SKM-1 (cell line): Measurements from ENCODE around the gene RAB6D.
"Not testable (repeated sequence)": the region's sequence is repeated elsewhere in the genome, so short reads cannot be mapped to it uniquely, and the experiment has no call there.

Source experiments
- DNase-seq: peaks from one replicate; lab custom pipeline; 2025; ENCODE audit not compliant: unreplicated experiment; lab: John Stamatoyannopoulos, UW

The RAB6D gene

DNA sequence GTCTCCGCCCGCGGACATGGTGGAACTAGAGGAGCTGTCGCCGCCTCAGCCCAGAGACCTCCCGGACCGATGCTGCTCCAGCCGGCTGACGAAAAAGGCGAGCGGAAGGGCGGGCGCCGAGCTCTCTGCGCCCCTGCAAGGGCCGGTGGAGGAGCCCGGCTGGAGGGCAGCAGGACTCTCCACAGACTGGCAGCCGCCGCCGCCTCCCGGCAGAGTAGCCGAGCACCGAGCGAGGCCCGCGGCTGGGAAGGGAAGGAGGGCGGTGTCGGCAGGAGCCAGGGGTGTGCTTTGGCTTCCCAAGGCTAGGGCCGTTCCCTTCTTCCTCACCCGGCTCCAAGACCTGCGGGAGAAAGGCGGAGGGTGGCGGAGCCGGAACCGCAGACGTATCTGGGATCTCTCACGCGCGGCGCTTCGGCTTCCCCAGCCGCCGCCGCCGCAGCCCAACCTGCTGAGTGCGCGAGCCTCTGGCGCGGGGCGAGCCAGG, at the start of gene RAB6D:
Gene RAB6D, minus strand, starts transcription at position 466 of the 484 bp plus-strand sequence. Its CDS starts 448 bp downstream, at position 18.
- not testable (repeated sequence) for DNase-seq

DNA sequence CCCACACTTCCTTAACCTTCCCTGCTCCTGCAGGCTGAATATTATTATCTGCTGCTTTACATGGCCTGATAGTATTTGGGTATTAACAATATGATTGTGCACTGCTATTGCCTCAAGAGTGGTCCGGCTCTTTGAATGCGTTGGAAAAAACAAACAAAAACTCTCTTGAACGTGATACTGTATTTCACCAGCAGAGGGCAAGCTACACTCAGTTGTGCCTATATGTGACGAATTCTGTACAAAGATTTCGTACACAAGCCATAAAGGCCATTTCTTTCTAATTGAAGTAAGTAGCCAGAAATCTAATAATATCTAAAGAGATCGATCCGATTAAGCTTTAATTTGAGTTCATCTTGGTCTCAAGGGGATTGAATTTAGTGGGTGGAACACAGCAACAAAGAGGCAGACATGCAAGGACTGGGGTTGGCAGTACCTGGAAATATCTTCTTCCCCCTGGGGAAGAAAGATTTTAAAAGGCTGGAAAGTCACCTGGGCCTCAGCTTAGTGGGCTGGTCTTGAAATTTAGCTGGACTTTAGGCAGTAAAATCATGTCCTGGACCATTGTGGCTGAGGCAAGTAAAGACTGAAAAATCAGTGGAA, 49.3 kb upstream of the RAB6D start:
- peak; percentile 28 for DNase-seq

DNA sequence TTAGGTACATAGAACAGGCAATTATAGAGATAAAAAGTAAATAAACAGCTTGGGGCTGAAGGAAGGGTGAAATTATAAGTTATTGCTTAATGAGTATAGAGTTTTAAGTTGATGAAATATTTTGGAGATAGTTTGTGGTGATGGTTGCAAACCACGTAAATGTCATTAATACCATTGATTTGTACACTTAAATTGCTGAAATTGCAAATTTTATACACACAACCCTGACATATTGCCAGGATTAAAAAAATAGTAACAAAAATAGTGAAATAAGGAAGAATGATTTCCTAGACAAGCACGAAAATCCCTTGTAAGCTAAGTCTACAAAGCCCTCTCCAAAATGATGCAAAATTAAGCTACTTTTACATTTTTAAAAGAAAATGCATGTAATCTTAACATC, 46.2 kb upstream of the RAB6D start:
- DNase-seq = no peak

DNA sequence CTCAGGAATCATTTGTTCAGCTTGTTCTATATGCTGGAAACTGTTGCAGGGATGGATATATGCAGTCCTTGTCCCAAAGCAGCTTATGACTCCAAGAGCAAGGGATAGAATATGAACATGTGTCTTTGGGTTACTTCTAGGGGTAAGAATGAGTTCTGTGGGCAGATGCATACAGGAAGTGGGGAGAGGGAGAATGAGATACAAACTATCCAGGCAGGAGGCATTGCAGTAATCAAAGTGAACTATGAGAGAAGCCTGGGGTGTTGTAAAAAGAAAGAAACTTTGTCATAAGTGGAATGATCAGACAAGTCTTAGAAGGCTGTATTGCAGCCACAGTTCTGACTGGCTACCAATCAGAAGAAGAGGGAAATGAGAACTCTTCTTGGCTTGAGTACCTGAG, 44.8 kb upstream of the RAB6D start:
- DNase-seq = no peak

DNA sequence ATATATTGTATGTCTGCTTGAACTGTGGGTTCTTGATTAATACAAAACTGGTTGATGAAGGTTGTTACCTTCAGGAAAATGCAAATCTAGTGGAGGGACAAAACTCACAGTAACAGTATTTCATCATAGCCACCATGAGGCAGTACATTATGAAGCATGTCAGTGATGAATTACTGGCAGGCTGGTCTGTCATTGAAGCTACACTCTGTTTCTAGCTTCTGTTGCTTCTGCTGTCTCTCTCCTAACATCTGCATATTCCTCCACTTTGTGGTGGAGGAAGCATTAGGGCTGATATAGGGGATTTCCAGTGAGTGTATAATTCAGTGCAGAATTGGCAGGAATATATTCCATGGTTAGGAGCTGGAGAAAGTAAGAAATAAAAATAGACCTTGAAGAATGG, 44.2 kb upstream of the RAB6D start:
- DNase-seq = no peak

DNA sequence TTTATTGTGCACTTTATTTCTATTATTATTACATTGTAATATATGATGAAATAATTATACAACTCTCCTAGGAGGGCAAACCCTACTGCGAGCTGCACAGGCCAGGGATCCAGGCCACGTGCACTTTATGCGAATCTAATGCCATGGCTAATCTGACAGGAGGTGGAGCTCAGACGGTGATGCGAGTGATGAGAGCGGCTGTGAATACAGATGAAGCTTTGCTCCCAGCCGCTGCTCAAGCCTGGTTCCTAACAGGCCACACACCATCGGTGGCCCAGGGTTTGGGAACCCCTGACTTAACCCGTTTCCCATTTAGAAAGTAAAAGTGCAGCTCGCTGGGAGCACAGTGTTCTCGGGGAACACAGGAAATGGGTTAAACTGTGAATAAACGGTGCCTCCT, 40.8 kb upstream of the RAB6D start:
- DNase-seq = no peak

DNA sequence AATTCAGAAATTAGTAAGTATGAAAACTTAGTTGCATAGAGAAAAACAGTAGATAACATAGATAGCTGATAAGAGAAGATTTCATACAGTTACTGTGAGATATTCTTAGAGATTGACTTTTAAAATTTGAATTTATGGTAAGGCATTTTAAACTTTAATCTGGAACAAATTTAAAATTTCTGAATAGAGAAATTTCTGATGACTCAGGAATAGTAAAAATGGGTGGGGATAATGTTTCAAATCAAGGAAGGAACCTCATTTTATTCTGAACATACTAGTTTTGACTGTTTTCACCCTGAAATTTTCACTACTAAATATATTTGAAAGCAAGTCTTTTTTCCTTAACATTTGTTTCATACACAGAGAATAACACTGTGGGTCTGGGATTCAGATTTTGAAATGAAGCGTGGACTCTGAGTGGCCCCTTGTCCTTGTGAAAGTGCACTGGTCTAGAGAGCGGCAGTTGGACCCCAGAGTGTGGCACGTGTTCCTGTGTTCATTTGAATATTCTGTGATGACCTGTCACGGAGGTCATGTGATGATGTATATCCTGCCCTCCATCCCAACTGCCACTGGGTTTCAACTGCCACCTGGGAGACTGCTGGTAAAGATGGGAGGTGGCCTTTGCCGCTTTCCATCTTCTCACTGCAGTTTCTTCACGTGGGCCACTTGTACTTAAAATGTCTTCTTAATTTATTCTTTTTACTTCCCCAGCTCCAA, 38.5 kb upstream of the RAB6D start:
- no peak for DNase-seq

DNA sequence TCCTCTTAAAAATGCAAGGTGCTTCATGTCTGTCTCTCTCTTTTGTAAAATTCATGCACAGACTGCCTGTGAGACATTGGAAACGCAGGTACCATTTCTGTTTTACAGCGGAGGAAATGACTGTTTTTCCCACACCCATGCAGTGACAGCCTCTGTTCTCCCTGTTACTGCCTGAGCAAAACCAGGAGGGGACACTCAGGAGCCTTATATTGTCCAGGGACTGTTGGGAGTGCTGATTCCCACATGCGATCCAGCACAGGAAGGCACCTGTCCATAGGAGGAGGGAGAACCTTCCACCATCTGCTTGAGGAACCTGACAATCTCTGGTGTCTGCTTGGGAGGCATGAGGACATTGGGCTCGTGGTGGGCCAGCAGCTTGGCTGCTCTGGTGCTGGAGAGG, 36.9 kb upstream of the RAB6D start:
- no peak for DNase-seq

DNA sequence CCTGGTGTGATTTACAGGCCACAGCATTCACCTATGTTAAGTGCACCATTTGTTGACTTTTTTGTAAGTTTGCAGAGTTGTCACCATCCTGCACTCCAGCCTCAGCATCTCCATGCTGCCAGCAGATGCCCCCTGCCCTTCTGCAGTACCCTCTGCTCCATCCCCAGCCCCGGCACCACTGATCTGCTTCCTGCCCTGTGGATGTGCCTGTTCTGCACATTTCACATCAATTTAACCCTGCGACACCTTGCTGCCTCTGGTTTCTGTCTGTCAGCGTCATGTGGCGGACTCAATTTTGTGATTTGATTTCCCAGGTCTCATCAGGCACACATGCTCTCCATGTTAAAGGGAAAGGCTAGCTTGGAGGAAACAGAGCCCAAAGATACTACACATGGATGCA, 36.5 kb upstream of the RAB6D start:
- not testable (repeated sequence) for DNase-seq

DNA sequence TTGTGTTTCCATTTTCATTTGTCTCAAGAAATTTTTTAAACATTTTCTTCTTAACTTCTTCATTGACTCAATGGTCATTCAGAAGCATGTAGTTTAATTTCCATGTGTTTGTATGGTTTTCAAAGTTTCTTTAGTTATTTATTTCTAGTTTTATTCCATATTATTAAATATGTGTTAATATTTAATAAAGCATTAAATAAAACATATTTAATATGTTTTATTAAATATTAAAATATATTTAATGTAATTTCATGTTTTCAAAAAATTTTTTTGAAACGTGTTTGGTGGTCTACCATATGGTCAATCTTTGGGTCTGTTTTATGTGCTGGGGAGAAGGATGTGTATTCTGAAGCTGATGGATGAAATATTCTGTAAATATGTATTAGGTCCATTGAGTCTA, 32.2 kb upstream of the RAB6D start:
- DNase-seq = not testable (repeated sequence)

DNA sequence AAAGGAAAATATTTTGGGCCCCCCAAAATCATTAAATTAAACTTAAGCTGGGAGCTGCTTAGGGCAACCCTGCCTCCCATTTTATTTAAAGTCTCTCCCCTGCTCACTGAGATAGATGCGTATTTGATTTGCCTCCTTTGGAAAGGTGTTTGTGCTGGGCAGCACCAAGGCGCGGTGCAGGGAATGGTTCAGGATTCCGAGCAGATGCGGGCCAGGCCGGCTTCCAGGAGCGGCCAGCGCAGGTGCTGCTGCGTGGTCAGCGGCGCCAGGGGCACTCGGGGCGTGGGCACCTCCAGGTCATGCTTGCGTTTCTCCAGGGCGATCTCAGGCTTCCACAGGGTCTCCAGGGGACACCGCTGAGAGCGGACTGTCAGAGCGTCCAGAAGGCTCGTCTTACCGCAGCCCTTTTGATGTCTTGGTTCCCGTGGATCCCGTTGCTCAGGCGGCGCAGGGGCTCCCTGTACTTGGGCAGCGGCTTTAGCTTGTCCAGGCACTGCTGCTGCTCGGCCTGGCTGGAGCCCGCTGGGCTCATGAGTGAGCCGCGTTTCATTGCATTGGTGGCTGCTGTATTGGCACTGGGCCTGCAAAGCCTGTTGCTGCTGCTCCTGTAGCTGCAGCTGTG, 31.2 kb upstream of the RAB6D start:
- not testable (repeated sequence) for DNase-seq

DNA sequence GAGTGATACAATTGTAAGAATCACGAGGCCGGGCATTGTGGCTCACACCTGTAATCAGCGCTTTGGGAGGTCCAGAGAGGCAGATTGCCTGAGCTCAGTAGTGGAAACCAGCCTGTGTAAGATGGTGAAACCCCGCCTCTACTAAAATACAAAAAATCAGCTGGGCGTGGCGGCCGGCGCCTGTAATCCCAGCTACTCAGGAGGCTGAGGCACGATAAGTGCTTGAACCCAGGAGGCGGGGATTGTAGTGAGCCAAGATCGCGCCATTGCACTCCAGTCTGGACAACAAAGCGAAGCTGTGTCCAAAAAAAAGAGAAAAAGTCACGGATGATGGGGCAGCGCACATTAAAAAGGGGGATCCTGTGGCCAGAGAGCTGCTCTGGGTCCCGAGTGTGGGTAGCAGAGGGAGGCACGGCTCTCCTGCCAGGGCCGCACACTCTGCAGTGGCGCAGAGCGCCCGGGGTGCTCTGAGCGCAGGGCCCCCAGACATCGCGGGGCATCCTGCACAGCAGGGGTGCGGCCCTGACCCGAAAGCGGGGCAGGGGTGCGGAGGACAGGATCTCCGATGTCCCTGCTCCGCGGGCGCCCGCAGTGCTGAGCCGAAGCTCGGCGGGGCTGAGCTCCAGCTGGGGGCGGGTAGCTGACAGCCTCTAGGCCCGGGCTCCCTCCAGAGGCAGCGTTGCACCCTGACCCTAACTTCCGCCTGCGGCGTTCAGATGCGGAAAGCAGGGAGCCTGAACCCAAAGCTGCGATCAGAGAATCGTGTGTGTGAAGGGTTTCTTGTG, 30.4 kb upstream of the RAB6D start:
- no peak for DNase-seq

DNA sequence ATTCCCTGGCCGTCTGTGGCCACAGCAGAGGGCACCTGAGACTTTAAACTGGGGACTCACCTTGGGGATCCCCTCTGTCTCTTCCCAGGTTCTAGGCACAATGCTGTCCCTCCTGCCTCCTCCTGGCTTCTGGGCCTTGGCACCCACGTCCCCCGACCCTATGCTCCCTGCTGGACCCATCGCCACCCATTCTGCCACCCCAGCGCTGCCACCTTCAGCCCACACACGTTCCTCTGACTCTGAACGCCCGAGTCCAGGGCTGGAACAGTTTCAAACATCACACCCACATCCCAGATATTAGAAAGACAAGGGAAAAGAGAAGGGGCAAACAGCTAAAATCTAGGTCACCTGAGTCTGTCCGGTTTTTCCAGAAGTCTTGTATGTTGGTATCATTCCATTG, 28.0 kb upstream of the RAB6D start:
- DNase-seq = not testable (repeated sequence)

DNA sequence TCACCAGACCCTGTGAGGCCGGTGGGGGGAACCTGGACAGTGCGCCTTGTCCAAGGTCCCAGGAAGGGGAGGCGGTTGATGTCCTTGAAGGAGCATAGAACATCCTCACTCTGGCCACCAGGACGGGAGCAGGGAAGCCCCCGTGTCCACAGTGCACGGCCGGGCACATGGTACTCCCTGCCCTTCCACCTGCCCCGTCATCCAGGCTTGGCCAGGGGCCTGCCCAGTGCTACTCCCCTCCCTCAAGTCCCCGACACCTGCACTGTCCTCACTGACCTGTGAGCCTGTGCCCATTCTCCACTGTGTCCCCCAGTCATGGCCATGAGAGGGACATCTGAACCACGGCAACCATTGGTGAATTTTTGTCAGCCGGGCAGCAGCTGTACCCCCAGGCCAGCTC, 27.5 kb upstream of the RAB6D start:
- DNase-seq = not testable (repeated sequence)

DNA sequence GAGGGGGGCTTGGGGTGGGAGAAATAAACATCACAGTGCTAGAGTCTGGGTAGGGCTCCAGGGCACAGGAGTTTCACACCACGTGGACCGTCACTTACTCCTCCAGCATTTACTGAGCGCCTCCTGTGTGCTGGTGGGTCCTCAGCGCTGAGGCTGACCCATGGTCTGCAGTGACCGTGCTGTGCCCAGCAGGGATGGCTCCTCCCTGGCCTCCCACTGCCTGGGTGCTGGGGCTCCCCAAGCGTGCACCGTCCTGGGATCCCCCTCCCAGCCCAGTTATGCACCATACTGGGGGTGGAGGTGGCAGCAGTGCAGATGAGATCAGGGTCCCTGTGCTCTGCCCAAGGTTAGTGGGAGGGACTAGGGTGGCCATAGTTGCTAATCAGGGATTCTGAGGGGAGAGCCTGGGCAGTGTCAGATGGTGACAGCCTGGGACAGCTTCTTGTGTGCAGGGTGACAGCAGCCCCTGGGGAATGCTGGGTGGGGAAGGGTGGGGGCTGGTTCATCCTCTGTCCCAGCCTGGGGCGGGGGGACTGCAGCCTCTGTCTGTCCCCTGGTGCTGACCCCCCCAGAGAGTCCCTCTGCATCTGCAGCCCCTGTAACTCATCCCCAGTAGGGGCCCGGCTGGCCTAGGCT, 26.6 kb upstream of the RAB6D start:
- DNase-seq = not testable (repeated sequence)

DNA sequence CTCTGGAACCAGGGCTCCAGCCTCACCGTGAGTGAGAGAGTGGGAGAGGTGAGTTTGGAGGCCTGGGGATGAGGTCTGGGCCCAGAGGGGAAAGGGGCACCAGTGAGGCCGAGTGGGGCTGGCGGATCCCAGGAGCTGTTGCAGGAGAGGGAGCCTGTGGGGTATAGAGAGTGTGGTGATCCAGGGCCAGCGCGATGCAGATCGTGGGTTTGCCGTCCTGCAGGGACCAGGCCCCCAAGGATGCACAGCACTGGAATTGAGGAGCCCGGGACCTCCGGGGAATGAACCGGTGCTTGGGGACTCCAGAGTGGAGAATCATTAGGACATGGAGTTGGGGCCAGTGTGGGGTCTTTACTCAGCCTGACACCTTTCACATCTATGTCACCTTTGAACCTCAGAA, 25.7 kb upstream of the RAB6D start:
- no peak for DNase-seq

DNA sequence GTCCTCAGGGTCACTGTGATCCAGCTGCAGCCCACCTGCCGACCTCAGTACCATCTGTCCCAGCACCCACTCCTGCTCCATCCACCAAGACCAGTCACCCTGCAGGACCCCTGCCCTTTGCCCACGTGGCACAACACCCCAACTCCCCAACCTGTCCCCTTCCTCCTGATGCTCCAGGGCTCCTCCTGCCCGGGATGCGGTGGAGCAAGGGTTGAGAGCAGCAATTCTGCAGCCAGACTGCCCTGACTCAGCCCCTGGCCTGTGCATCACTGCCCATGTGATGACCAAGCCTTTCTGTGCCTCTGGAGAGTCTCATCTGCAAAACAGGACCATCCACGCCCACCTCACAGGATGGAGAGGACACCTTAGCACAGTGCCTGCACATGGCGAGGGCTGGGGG, 24.9 kb upstream of the RAB6D start:
- DNase-seq = not testable (repeated sequence)

DNA sequence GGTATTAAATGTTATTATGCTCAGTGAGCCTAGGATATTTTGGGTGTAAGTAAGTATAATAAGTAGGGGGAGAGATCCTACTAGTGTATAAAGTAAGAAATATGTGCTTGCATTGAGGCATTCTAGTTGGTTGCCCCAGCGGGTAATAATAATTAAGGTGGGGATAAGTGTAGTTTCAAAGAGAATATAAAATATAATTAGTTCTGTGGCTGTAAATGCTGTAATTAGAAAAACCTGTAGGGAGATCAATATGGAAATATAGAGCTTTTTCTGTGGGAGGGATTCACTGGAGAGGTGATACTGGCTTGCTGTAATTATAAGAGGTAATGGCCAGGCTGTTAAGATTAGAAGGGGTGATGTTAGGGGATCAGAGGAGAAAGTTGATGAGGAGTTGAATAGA, 9.1 kb upstream of the RAB6D start:
- not testable (repeated sequence) for DNase-seq

DNA sequence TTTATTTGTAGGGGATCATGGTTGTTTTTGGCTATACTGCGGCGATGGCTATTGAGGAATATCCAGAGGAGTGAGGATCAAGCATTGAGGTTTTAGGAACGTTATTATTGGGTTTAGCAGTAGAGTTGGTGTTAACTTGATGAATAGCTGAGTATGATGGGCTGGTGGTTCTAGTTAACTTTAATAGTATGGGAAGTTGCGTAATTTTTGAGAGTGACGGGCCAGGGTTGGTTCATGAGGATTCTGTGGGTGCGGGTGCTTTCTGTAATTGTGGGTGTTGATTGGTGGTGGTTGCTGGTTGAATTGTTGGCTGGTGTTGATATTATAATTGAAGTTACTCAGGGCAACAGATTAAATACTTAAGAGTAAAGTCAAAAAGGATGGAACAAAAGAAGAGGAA, 6.0 kb upstream of the RAB6D start:
- no peak for DNase-seq

DNA sequence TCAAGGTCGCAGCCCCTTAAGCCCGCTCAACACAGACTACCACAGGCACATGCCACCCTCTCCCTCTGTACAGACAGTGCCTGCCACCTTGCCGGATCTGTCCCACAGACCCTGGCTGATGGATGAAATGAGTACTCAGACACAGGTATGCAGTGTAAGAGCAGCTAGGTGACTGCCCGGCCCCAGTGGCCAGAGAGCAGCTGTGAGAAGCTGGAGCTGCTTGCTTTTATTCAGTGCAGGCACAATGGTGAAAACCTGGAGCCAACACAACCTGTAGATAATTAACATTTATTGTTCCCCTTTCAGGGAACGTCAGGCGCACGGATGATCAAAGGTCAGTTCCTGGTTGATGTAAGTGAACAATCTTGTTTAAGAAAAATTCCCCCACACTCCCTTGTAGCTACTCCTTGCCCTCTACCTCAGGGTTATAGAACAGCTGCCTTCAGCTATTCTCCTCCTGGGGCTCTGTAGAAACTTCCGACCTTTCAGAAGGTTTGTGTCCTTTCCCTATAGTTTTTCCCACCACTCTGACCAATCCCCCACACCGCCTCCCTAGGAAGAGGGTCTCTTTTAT, 4.6 kb upstream of the RAB6D start:
- DNase-seq = not testable (repeated sequence)

DNA sequence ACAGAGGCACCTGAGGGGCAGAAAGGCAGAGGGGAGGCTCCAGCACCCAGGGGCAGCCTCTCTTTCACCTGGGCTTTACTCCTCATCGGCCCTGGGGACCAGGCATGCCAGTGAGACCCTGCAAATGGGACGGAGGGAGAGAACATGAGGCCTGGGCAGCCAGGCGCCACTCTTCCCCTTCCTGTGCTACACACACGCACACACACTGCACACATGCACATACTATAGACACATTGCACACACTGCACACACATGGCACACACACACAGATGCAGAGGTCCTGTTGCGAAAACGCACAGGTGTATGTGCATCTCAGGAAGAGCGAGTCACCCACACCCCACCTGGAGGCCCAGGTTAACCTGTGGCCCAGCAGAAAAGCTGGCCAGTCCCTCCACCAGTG, 3.4 kb upstream of the RAB6D start:
- no peak for DNase-seq
